K562 (cell line): ENCODE data around the gene LGALS9C. TPM values are rescaled to one million over a fixed set of nuclear protein-coding genes. Genes with fewer than 3 reads are reported as not detected.
"Not testable (repeated sequence)": the region's sequence is repeated elsewhere in the genome, so short reads cannot be mapped to it uniquely, and the experiment has no call there.

Experiments
- ATAC-seq: fragments of 200-7000 bp; cut with Tn5 transposase; 3 replicates; pipeline ENCODE4 v1.9.1; 2020; ENCODE audit warnings: moderate library complexity
- BruUV-seq: library from RNA; stranded (reverse); fragments of 400-500 nt; replicated peaks from 2 replicates; lab custom pipeline; 2021; lab: Mats Ljungman, UMichigan
- CTCF ChIA-PET: fragments of 300-600 bp; formaldehyde crosslinking; extraction: SDS; loops from one replicate; lab custom pipeline; 2021; ENCODE audit warnings: low intra/inter-chr PET ratio; lab: Yijun Ruan, JAX
- POLR2A ChIA-PET: fragments of 300-600, 350-650 bp; sonication (Branson Sonifier 250); formaldehyde crosslinking; extraction: SDS; loops from one replicate; lab custom pipeline; 2021; ENCODE audit warnings: antibody characterized with exemption, inconsistent platforms; lab: Yijun Ruan, JAX
- DNase-seq, 4 experiments: peaks; one replicate each; pipeline versions ENCODE4 v3.0.0 to v3.0.0-alpha.2; 2011 to 2018; ENCODE audit warnings: low spot score in 3 of 4, mixed read lengths in 3 of 4; ENCODE audit errors: extremely low read depth in 1 of 4
- FAIRE-seq: peaks from 2 replicates; lab custom pipeline; 2011; peaks lifted over from hg19 to GRCh38; lab: Jason Lieb, UNC
- H2AFZ ChIP-seq: 2 replicates; pipeline ENCODE4 v1.6.0; 2011; ENCODE audit warnings: low read depth, low read length, control low read depth, inconsistent platforms
- H3K27ac ChIP-seq: fragments of 200-600 bp; 3 replicates; pipeline ENCODE4 v1.8.0; 2011; ENCODE audit warnings: low read depth, mild to moderate bottlenecking, control low read depth, inconsistent platforms, low read length, moderate library complexity, mixed read lengths; ENCODE audit errors: extremely low read depth
- H3K27me3 ChIP-seq, 2 experiments: fragments of 300-600 bp in 1 of 2; 2 replicates in 1 of 2; 3 replicates in 1 of 2; pipeline versions ENCODE4 v1.6.0 to v1.8.0; 2011; ENCODE audit warnings: inconsistent platforms in 2 of 2, low read length in 2 of 2, mild to moderate bottlenecking in 1 of 2, mixed read lengths in 1 of 2, moderate library complexity in 1 of 2; ENCODE audit not compliant: control insufficient read depth in 2 of 2, insufficient read depth in 2 of 2
- H3K36me3 ChIP-seq: fragments of 300-600 bp; 3 replicates; pipeline ENCODE4 v1.8.0; 2011; ENCODE audit warnings: mild to moderate bottlenecking, low read length, inconsistent platforms; ENCODE audit not compliant: control insufficient read depth, insufficient read depth
- H3K4me1 ChIP-seq, 2 experiments: fragments of 200-600 bp in 1 of 2; replicated peaks in 1 of 2; 2 replicates in 1 of 2; 3 replicates in 1 of 2; pipeline versions ENCODE4 v1.5.1 to v1.8.0; 2011; ENCODE audit warnings: inconsistent platforms in 2 of 2, low read length in 2 of 2, mild to moderate bottlenecking in 1 of 2, mixed read lengths in 1 of 2, moderate library complexity in 1 of 2; ENCODE audit not compliant: control insufficient read depth in 2 of 2, insufficient read depth in 2 of 2
- H3K4me2 ChIP-seq: 2 replicates; pipeline ENCODE4 v1.6.1; 2011; ENCODE audit warnings: low read length, control low read depth, inconsistent platforms, mixed read lengths; ENCODE audit not compliant: insufficient read depth
- H3K4me3 ChIP-seq: fragments of 200-600 bp; sonication (generic), shearing (Covaris generic); 2 replicates; pipeline ENCODE4 v1.5.1; 2016; ENCODE audit warnings: control low read depth, inconsistent platforms
- H3K79me2 ChIP-seq: fragments of 200-600 bp; 3 replicates; pipeline ENCODE4 v1.8.0; 2011; ENCODE audit warnings: low read length, inconsistent platforms; ENCODE audit not compliant: control insufficient read depth, insufficient read depth
- H3K9ac ChIP-seq, 2 experiments: 2 replicates each; pipeline versions ENCODE4 v1.6.0 to v1.6.1; 2011; ENCODE audit warnings: low read depth in 2 of 2, low read length in 2 of 2, control low read depth in 1 of 2, inconsistent platforms in 1 of 2, mild to moderate bottlenecking in 1 of 2, mixed read lengths in 1 of 2; ENCODE audit not compliant: insufficient read depth in 1 of 2
- H3K9me1 ChIP-seq: one replicate; pipeline ENCODE4 v1.6.0; 2011; ENCODE audit warnings: inconsistent platforms, mild to moderate bottlenecking, low read length, moderate library complexity; ENCODE audit not compliant: control insufficient read depth, insufficient read depth
- H3K9me3 ChIP-seq: replicated peaks from 2 replicates; pipeline ENCODE4 v1.5.1; 2011; ENCODE audit warnings: low read depth, low read length, inconsistent platforms; ENCODE audit not compliant: control insufficient read depth, insufficient read depth
- H4K20me1 ChIP-seq: replicated peaks from 2 replicates; pipeline ENCODE4 v1.6.1; 2011; ENCODE audit warnings: low read length, inconsistent platforms, mixed read lengths; ENCODE audit not compliant: control insufficient read depth, insufficient read depth
- WGBS: fragments of 100-300 bp; shearing (Covaris generic); methylation state at CpG from one replicate; pipeline ENCODE4 v1.1.6; 2016; ENCODE audit warnings: low coverage, mixed read lengths; ENCODE audit not compliant: insufficient coverage; ENCODE audit errors: missing lambda C conversion rate; 5-methylcytosine and 5-hydroxymethylcytosine counted together
- in situ Hi-C: fragments of 300-500 bp; cut with MboI; formaldehyde crosslinking; loops from 4 replicates; pipeline ENCODE4 v1.15.0; 2018; ENCODE audit warnings: inconsistent platforms, mixed read lengths
- intact Hi-C: fragments of 100-400 bp; cut with micrococcal nuclease; formaldehyde crosslinking; loops from 2 replicates; pipeline ENCODE4 v1.14.2; 2022
- polyA plus RNA-seq, 8 experiments: library from polyadenylated mRNA; depleted of rRNA in 4 of 8; stranded (reverse) in 5 of 8; unstranded in 3 of 8; fragments of >200 nt; fragmentation: Nextera tagmentation in 2 of 8; fragmentation: Illumina TruSeq in 1 of 8; extraction: Ambion mirVana in 2 of 8; extraction: Trizol in 1 of 8; gene quantifications; 2 replicates each; pipeline versions ENCODE4 v1.2.1 to v1.2.3, GENCODE V29; 2011 to 2014; ENCODE audit warnings: inconsistent platforms in 1 of 8, missing spikeins in 1 of 8
- total RNA-seq, 7 experiments: library from RNA; depleted of rRNA in 6 of 7; stranded (reverse); fragments of >200 nt in 6 of 7; fragmentation: Illumina TruSeq in 2 of 7; extraction: Trizol in 2 of 7; gene quantifications; 2 replicates each; pipeline versions ENCODE4 v1.2.1 to v1.2.3, GENCODE V29; 2011 to 2021; ENCODE audit warnings: low replicate concordance in 1 of 7

LGALS9C gene
- total and polyA plus RNA-seq, 9 of the 15 experiments (the other 6 are each of a cell fraction or from before 2014, with no cell fraction given): not detected

DNA sequence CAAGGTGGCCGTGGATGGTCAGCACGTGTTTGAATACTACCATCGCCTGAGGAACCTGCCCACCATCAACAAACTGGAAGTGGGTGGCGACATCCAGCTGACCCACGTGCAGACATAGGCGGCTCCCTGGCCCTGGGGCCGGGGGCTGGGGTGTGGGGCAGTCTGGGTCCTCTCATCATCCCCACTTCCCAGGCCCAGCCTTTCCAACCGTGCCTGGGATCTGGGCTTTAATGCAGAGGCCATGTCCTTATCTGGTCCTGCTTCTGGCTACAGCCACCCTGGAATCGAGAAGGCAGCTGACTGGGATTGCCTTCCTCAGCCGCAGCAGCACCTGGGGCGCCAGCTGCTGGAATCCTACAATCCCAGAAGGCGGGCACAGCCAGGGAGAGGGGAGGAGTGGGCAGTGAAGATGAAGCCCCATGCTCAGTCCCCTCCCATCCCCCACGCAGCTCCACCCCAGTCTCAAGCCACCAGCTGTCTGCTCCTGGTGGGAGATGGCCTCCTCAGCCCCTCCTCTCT is 17.7 kb downstream of the LGALS9C start:
- H3K4me1 ChIP-seq, DNase-seq, H3K79me2 ChIP-seq, H3K27ac ChIP-seq, intact Hi-C loops, POLR2A ChIA-PET, ATAC-seq, in situ Hi-C loops, H3K27me3 ChIP-seq, BruUV-seq, H3K9ac ChIP-seq, CTCF ChIA-PET, H3K9me3 ChIP-seq, H3K9me1 ChIP-seq, H3K4me2 ChIP-seq, H3K4me3 ChIP-seq, H2AFZ ChIP-seq, FAIRE-seq, H3K36me3 ChIP-seq, H4K20me1 ChIP-seq: not testable (repeated sequence)
- no CpG with 5 or more reads among the region's 13 CpGs for WGBS

DNA sequence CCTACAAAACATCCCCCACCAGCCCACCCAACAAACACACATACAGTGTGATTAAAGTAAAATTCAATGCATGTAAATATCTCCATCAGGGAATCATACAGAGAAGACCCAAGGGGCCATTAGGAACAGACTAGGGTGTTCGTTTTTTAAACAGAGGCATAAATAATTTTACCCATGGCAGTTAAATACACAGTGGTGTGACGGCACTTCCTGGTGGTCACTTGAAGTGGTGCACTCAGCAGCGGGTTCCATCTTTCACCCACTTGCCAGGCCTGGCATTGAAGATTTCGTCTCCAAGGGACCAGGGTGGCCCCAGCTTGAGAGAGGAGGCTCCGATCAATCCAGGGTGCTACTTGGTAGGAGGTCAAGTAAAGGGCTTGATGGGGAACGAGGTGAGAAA is 20.5 kb downstream of the LGALS9C start:
- H3K9me1 ChIP-seq, FAIRE-seq, intact Hi-C loops, H3K4me2 ChIP-seq, in situ Hi-C loops, POLR2A ChIA-PET, ATAC-seq, H3K27me3 ChIP-seq, H2AFZ ChIP-seq, BruUV-seq, H3K36me3 ChIP-seq, CTCF ChIA-PET, H3K4me1 ChIP-seq, H3K9ac ChIP-seq, DNase-seq, H4K20me1 ChIP-seq, H3K4me3 ChIP-seq, H3K79me2 ChIP-seq, H3K27ac ChIP-seq, H3K9me3 ChIP-seq: not testable (repeated sequence)
- WGBS: no CpG with 5 or more reads among the region's 6 CpGs

DNA sequence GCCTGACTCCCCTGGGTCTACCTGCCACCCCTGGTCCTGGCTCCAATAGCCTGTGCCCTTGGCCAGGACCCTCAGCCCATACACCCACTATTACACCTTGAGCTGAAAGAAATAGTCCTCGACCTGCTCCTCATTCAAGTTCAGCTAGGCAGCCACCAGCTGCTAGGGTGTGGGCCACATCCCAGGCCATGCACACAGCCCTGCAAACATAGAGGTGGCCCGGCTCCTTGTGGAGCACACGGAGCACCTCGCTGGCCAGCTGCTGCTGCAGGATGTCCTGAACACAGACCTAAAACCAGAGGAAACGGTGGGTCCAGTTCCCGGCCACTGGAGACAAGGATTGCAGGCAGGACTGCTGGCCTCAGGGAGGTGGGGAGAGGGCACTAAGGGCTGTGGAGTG is 22.5 kb downstream of the LGALS9C start:
- H3K9ac ChIP-seq, H3K4me2 ChIP-seq, H3K79me2 ChIP-seq, H2AFZ ChIP-seq, DNase-seq, CTCF ChIA-PET, POLR2A ChIA-PET, H3K9me3 ChIP-seq, H3K4me3 ChIP-seq, H3K9me1 ChIP-seq, H3K36me3 ChIP-seq, H3K27ac ChIP-seq, H3K4me1 ChIP-seq, intact Hi-C loops, H3K27me3 ChIP-seq, BruUV-seq, H4K20me1 ChIP-seq, FAIRE-seq, ATAC-seq, in situ Hi-C loops: not testable (repeated sequence)
- no CpG with 5 or more reads among the region's 6 CpGs for WGBS

DNA sequence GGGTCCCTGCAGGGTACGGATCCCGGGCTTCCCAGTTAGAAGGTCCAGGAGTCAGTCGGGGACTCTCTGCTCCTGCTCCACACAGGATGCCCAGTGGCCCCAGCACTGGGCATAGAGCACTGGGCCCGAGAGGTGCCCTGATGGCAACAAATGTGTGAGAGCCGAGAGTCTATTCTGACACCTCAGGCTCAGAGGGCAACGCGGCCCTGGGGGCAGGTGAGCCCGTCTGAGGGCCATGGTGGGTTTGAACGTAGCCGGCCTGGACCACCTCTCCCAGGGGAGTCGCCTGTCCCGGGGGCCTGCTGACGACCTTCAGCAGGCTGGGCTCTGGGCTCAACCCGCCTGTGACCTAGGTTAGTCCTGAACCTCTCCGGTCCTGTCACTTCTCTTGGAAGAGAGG is 23.2 kb downstream of the LGALS9C start:
- FAIRE-seq, DNase-seq, BruUV-seq, ATAC-seq, POLR2A ChIA-PET, H3K9ac ChIP-seq, H3K27me3 ChIP-seq, H2AFZ ChIP-seq, H3K4me2 ChIP-seq, H3K9me1 ChIP-seq, H3K4me3 ChIP-seq, H3K36me3 ChIP-seq, CTCF ChIA-PET, H3K4me1 ChIP-seq, H3K79me2 ChIP-seq, H4K20me1 ChIP-seq, H3K9me3 ChIP-seq, intact Hi-C loops, H3K27ac ChIP-seq: not testable (repeated sequence)
- WGBS: 30% methylated on average over 2 of the region's 15 CpGs
- in situ Hi-C loops: loop anchor here (5.0 to 25.0 kb wide), 2 partner anchors 1687 to 1938 kb away; no protein-coding TSS in a partner anchor
